DND-41 (cell line): Measurements from ENCODE around the gene ITPR3.
A peak's percentile ranks its signal among the peaks of the same experiment; 100 is the strongest.

Experiments
- ATAC-seq: fragments of 200-7000 bp; cut with Tn5 transposase; 3 replicates; pipeline ENCODE4 v1.9.1; 2021; ENCODE audit warnings: low read depth; ENCODE audit not compliant: insufficient read depth
- DNase-seq: peaks from one replicate; pipeline ENCODE4 v3.0.0-alpha.2; 2020
- H2AFZ ChIP-seq: 2 replicates; pipeline ENCODE4 v1.6.0; 2012; ENCODE audit warnings: low read depth, low read length
- H3K27ac ChIP-seq: 2 replicates; pipeline ENCODE4 v1.5.1; 2012; ENCODE audit warnings: low read length, inconsistent platforms
- H3K27me3 ChIP-seq: fragments of 200-600 bp; sonication (generic); 2 replicates; pipeline ENCODE4 v1.6.0; 2012; ENCODE audit warnings: low read length, mild to moderate bottlenecking, inconsistent platforms; ENCODE audit not compliant: insufficient read depth, poor library complexity
- H3K36me3 ChIP-seq: 2 replicates; pipeline ENCODE4 v1.5.1; 2012; ENCODE audit warnings: low read length, inconsistent platforms; ENCODE audit not compliant: insufficient read depth
- H3K4me1 ChIP-seq: 2 replicates; pipeline ENCODE4 v1.5.1; 2012; ENCODE audit warnings: mild to moderate bottlenecking, low read length; ENCODE audit not compliant: insufficient read depth
- H3K4me2 ChIP-seq: 2 replicates; pipeline ENCODE4 v1.6.0; 2012; ENCODE audit warnings: mild to moderate bottlenecking, moderate library complexity, low read length, inconsistent platforms; ENCODE audit not compliant: insufficient read depth
- H3K4me3 ChIP-seq, 2 experiments: fragments of 200-600 bp in 1 of 2; shearing (Covaris generic) in 1 of 2; 2 replicates each; pipeline ENCODE4 v1.5.1; 2012 to 2016; ENCODE audit warnings: inconsistent platforms in 2 of 2, low read length in 2 of 2, mild to moderate bottlenecking in 2 of 2, low read depth in 1 of 2, moderate library complexity in 1 of 2
- H3K79me2 ChIP-seq: 2 replicates; pipeline ENCODE4 v1.6.0; 2012; ENCODE audit warnings: low read length, inconsistent platforms; ENCODE audit not compliant: insufficient read depth
- H3K9ac ChIP-seq: 2 replicates; pipeline ENCODE4 v1.6.0; 2012; ENCODE audit warnings: low read depth, mild to moderate bottlenecking, inconsistent platforms, low read length, moderate library complexity
- H3K9me3 ChIP-seq: 2 replicates; pipeline ENCODE4 v1.5.1; 2012; ENCODE audit warnings: low read length, moderate library complexity, mild to moderate bottlenecking, inconsistent platforms; ENCODE audit not compliant: insufficient read depth, severe bottlenecking
- H4K20me1 ChIP-seq: 2 replicates; pipeline ENCODE4 v1.6.0; 2012; ENCODE audit warnings: low read length; ENCODE audit not compliant: insufficient read depth
- EZH2 ChIP-seq: IDR thresholded peaks from 3 replicates; pipeline ENCODE4 v1.6.1; 2012; ENCODE audit warnings: borderline replicate concordance, low read depth, mild to moderate bottlenecking, moderate library complexity, low read length, inconsistent platforms; ENCODE audit not compliant: severe bottlenecking
- TF ChIP-seq, protein P1 (sequence below): IDR thresholded peaks from 2 replicates; pipeline ENCODE4 v1.5.1; 2012; ENCODE audit warnings: borderline replicate concordance, low read length, moderate library complexity, mild to moderate bottlenecking; ENCODE audit not compliant: poor library complexity, severe bottlenecking; ENCODE audit errors: extremely low read depth

ITPR3 gene

DNA sequence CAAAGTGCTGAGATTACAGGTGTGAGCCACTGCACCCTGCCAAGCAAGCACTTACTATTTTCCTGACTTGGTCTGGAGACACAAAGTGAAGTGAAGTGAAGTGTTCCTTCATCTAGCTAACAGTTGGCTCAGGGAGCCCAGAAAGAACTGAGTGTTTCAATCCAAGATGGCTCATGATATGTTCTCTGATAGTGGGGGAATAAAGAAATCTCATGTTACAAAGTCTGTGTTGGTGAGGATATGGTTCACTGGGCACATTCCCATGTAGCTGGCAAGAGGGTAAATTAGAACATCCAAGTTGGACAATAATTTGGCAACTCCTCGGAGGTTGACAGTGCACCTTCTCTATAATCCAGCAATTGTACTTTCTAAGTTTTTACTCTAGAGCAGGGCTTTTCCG is 5.0 kb upstream of the ITPR3 start:
- Histone ChIP-seq H3K79me2 (peaks cover 9% of the 10 kb centered on the region), H3K9me3 (peaks cover 3% of the 10 kb centered on the region), H3K9ac (no peak overlapping the region), H2AFZ (no peak overlapping the region), H3K4me1 (peaks cover 20% of the 10 kb centered on the region), H3K27me3 (no peaks in the 10 kb centered on the region), H3K4me3 (no peak overlapping the region), H4K20me1 (no peaks in the 10 kb centered on the region), H3K4me2 (no peak overlapping the region), H3K36me3 (no peaks in the 10 kb centered on the region), H3K27ac (no peak overlapping the region)
- no peak for DNase-seq
- ATAC-seq, result no peak
- no peak for TF ChIP-seq EZH2
- TF ChIP-seq, protein P1, sequence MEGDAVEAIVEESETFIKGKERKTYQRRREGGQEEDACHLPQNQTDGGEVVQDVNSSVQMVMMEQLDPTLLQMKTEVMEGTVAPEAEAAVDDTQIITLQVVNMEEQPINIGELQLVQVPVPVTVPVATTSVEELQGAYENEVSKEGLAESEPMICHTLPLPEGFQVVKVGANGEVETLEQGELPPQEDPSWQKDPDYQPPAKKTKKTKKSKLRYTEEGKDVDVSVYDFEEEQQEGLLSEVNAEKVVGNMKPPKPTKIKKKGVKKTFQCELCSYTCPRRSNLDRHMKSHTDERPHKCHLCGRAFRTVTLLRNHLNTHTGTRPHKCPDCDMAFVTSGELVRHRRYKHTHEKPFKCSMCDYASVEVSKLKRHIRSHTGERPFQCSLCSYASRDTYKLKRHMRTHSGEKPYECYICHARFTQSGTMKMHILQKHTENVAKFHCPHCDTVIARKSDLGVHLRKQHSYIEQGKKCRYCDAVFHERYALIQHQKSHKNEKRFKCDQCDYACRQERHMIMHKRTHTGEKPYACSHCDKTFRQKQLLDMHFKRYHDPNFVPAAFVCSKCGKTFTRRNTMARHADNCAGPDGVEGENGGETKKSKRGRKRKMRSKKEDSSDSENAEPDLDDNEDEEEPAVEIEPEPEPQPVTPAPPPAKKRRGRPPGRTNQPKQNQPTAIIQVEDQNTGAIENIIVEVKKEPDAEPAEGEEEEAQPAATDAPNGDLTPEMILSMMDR, result no peak

DNA sequence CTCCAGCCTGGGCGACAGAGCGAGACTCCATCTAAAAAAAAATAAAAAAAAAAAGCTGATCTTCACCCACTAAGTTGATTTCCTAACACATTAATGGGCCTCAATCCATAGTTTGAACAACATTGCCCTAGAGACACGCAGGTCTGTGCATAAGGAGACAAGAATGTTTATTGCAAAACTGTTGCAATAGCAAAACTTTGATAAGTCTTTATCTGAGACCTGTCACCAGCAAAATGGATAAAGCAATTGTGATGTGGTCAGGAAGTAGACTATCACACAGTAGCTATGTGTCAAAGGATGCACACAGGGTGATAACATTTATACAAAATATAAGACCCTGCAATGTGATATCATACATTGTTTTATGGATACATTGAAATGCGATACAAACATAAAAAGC is 4.2 kb upstream of the ITPR3 start:
- no peak overlapping the region for H3K9ac ChIP-seq
- H3K79me2 ChIP-seq, result peaks cover 16% of the 10 kb centered on the region
- DNase-seq (no peak), ATAC-seq (no peak)
- H3K36me3 ChIP-seq, result no peaks in the 10 kb centered on the region; the same call in 1 of the 2 replicates
- no peak overlapping the region for H3K4me2 ChIP-seq
- no peak for TF ChIP-seq EZH2
- TF ChIP-seq, protein P1, result no peak
- peaks cover 26% of the 10 kb centered on the region for H3K4me1 ChIP-seq
- peaks cover 3% of the 10 kb centered on the region for H3K9me3 ChIP-seq
- no peak overlapping the region for H3K27ac ChIP-seq
- H4K20me1 ChIP-seq, result no peaks in the 10 kb centered on the region
- no peak overlapping the region for H2AFZ ChIP-seq
- no peaks in the 10 kb centered on the region for H3K27me3 ChIP-seq
- H3K4me3 ChIP-seq, result no peak overlapping the region

DNA sequence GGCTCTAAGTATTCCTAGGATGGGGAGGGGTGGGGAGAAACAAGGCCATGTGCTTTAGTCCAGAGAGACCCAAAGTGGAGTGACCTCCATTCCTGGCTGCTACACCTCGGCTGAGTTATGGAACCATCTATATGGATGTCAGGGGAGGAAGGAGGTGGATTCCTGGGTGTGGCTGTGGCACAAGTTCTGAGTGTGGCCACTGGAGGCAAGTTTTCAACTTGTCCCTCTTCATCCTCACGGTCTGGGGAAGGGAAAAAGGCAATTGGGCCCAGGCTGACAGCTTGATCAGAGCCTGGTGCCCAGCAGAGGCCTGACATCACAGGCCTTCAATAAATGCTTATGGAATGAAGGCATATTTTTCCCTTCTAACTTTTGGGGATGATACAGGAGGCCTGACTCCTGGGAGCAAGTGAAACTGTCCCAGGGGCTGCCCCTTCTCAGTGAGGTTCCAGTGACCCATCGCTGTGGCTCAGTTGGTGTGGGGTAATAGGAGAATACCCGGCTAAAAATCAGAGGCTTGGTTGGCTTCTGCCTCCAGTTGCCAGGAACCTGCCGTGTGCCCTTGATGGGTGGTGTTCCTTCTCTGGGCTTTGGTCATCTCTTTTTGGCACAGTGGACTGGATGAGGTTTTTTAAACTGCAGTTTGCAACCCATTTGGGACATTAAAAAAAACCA is 1.8 kb upstream of the ITPR3 start:
- Histone ChIP-seq H3K9me3 (no peaks in the 10 kb centered on the region), H3K27me3 (no peaks in the 10 kb centered on the region), H3K27ac (peak overlapping the region; percentile 76), H3K36me3 (peaks cover 16% of the 10 kb centered on the region), H3K4me3 (peak overlapping the region in 1 of 2 experiments; percentile 98; a peak in 3 of 4 replicates), H2AFZ (peak overlapping the region; percentile 94), H3K4me2 (peak overlapping the region; percentile 98), H3K79me2 (peaks cover 40% of the 10 kb centered on the region), H3K9ac (peak overlapping the region; percentile 97), H3K4me1 (peaks cover 44% of the 10 kb centered on the region), H4K20me1 (peaks cover 16% of the 10 kb centered on the region)
- DNase-seq (no peak), ATAC-seq (no peak)
- TF ChIP-seq, protein P1, result no peak
- no peak for TF ChIP-seq EZH2
